LNCaP clone FGC (cell line): ENCODE results near the gene PBX2.
A peak's percentile ranks its signal among the peaks of the same experiment; 100 is the strongest.
"Not testable (repeated sequence)": the region's sequence is repeated elsewhere in the genome, so short reads cannot be mapped to it uniquely, and the experiment has no call there.

Source experiments
- DNase-seq: peaks from one replicate; pipeline ENCODE4 v3.0.0-alpha.2; 2011; ENCODE audit warnings: low read depth
- H3K4me3 ChIP-seq: 2 replicates; pipeline ENCODE4 v1.5.1; 2011; ENCODE audit warnings: mild to moderate bottlenecking, low read depth, low read length, control low read depth
- CTCF ChIP-seq: IDR thresholded peaks from 2 replicates; pipeline ENCODE4 v1.5.1; 2012; ENCODE audit warnings: mild to moderate bottlenecking; ENCODE audit not compliant: control insufficient read depth, insufficient read depth; ENCODE audit errors: extremely low read depth

PBX2 gene

GRCh38 chr6:32189742-32190053 is 304 bp downstream of the PBX2 start:
- peak overlapping the region; percentile 76 for H3K4me3 ChIP-seq
- no peak for DNase-seq
- TF ChIP-seq CTCF, result no peak

- no peak for DNase-seq
- TF ChIP-seq CTCF, result no peak
- peak overlapping the region; percentile 76 for H3K4me3 ChIP-seq
These were observed 797 bp downstream of the PBX2 start for GRCh38 chr6:32189069-32189741.

- no peak for TF ChIP-seq CTCF
- no peak for DNase-seq
- peak overlapping the region; percentile 76 for H3K4me3 ChIP-seq
These were observed 1.5 kb downstream of the PBX2 start for GRCh38 chr6:32188381-32189068.

- DNase-seq, H3K4me3 ChIP-seq: not testable (repeated sequence)
These were observed 2.1 kb downstream of the PBX2 start for GRCh38 chr6:32187725-32188380.

GRCh38 chr6:32187009-32187709 is 2.8 kb downstream of the PBX2 start:
- no peak for TF ChIP-seq CTCF
- no peak for DNase-seq
- no peak overlapping the region for H3K4me3 ChIP-seq

GRCh38 chr6:32186151-32186840 is 3.7 kb downstream of the PBX2 start:
- H3K4me3 ChIP-seq, DNase-seq: not testable (repeated sequence)

GRCh38 chr6:32185681-32186131 is 4.3 kb downstream of the PBX2 start:
- H3K4me3 ChIP-seq, DNase-seq: not testable (repeated sequence)

- no peak within 1 kb of the TSS for H3K4me3 ChIP-seq
- no peak for TF ChIP-seq CTCF
- no peak for DNase-seq
These were observed 5.8 kb downstream of the PBX2 start, which contains the start of gene AGER for GRCh38 chr6:32184084-32184640. AGER (minus strand) TSS chr6:32184253; CDS start chr6:32184222, 31 bp downstream.
